Neutrophil (primary cell): ENCODE data around the gene CENPK.

Experiments
- H3K27ac ChIP-seq: fragments of 200-600 bp; sonication (generic); 2 replicates; pipeline ENCODE4 v1.5.1; 2016; ENCODE audit warnings: mild to moderate bottlenecking, moderate library complexity
- H3K27me3 ChIP-seq: fragments of 200-600 bp; sonication (generic); 2 replicates; pipeline ENCODE4 v1.6.0; 2016; ENCODE audit warnings: mild to moderate bottlenecking
- H3K36me3 ChIP-seq: fragments of 200-600 bp; sonication (generic); 2 replicates; pipeline ENCODE4 v1.5.1; 2017
- H3K4me1 ChIP-seq, 2 experiments: fragments of 200-600 bp in 1 of 2; sonication (generic) in 1 of 2; 1 replicate in 1 of 2; 2 replicates in 1 of 2; pipeline versions ENCODE4 v1.5.1 to v1.6.1; 2013 to 2016; ENCODE audit warnings: low read depth in 1 of 2, low read length in 1 of 2, mild to moderate bottlenecking in 1 of 2, moderate library complexity in 1 of 2; ENCODE audit not compliant: control insufficient read depth in 1 of 2, insufficient read depth in 1 of 2
- H3K4me3 ChIP-seq, 2 experiments: fragments of 200-600 bp in 1 of 2; sonication (generic) in 1 of 2; 1 replicate in 1 of 2; 2 replicates in 1 of 2; pipeline ENCODE4 v1.5.1; 2013 to 2016; ENCODE audit warnings: low read depth in 1 of 2, low read length in 1 of 2, mild to moderate bottlenecking in 1 of 2, moderate library complexity in 1 of 2
- H3K9me3 ChIP-seq: fragments of 200-600 bp; sonication (generic); 2 replicates; pipeline ENCODE4 v1.5.1; 2016
- TF ChIP-seq, protein P1 (sequence below): fragments of 200-600 bp; sonication (generic); IDR thresholded peaks from 2 replicates; pipeline ENCODE4 v1.5.1; 2016; ENCODE audit warnings: antibody characterized with exemption

CENPK gene

DNA sequence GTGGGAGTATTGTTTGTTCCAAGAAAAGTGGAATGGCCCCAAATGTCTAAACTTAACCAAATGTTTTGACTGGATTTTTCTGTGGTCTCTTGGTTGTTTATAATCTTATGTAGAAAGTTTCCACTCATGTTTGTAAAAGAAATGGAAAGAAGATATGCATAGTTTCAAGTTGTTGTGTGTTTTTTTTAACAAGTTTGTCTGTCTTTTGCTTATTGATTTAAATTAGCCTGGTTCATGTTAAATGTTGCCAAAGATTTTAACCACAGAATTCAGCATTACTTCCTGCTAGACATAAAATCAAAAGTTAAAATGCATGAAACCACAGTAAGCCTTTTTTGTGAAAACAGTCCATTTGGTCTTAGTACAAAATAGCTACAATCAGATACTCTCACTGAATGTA, 14.2 kb upstream of the CENPK start:
- H3K4me3 ChIP-seq: no peak overlapping the region
- peaks cover 68% of the 10 kb centered on the region for H3K36me3 ChIP-seq
- H3K9me3 ChIP-seq: no peaks in the 10 kb centered on the region

GRCh38 chr5:65570598-65571226, 7.7 kb upstream of the CENPK start:
- TF ChIP-seq, protein P1, sequence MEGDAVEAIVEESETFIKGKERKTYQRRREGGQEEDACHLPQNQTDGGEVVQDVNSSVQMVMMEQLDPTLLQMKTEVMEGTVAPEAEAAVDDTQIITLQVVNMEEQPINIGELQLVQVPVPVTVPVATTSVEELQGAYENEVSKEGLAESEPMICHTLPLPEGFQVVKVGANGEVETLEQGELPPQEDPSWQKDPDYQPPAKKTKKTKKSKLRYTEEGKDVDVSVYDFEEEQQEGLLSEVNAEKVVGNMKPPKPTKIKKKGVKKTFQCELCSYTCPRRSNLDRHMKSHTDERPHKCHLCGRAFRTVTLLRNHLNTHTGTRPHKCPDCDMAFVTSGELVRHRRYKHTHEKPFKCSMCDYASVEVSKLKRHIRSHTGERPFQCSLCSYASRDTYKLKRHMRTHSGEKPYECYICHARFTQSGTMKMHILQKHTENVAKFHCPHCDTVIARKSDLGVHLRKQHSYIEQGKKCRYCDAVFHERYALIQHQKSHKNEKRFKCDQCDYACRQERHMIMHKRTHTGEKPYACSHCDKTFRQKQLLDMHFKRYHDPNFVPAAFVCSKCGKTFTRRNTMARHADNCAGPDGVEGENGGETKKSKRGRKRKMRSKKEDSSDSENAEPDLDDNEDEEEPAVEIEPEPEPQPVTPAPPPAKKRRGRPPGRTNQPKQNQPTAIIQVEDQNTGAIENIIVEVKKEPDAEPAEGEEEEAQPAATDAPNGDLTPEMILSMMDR: no peak
- H3K36me3 ChIP-seq: peaks cover 36% of the 10 kb centered on the region
- peaks cover 0 to 9% of the 10 kb centered on the region in 2 experiments for H3K4me1 ChIP-seq
- no peaks in the 10 kb centered on the region for H3K9me3 ChIP-seq
- no peak overlapping the region for H3K27ac ChIP-seq
- H3K27me3 ChIP-seq: no peaks in the 10 kb centered on the region
- no peak overlapping the region for H3K4me3 ChIP-seq

More for the DNA sequence above, 14.2 kb upstream of the CENPK start:
- Histone ChIP-seq H3K27ac (no peak overlapping the region), H3K4me1 (no peaks in the 10 kb centered on the region), H3K27me3 (no peaks in the 10 kb centered on the region)
- TF ChIP-seq, protein P1: no peak

DNA sequence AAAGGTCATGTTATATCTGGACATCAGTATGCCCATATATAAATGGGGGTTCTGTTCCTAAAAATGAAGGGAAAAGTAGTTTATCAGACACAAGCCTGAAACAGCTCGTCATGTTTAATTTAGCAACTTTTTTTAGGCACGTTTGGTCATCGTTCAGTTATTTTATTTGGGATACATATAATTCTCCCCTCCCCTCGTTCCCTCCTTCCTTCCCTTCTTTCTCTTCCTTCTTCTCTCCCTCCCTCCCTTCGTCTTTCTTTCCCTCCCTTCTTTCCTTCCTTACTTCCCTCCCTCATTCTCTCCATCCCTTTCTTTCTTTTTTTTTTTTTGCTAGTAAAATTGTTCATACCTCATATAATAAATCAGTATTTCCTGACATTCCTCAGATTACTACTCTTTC, 3.5 kb upstream of the CENPK start:
- Histone ChIP-seq H3K9me3 (no peaks in the 10 kb centered on the region), H3K36me3 (peaks cover 14% of the 10 kb centered on the region), H3K4me1 (peaks cover 17 to 36% of the 10 kb centered on the region in 2 experiments), H3K4me3 (no peak overlapping the region), H3K27ac (no peak overlapping the region), H3K27me3 (no peaks in the 10 kb centered on the region)
- TF ChIP-seq, protein P1: no peak

DNA sequence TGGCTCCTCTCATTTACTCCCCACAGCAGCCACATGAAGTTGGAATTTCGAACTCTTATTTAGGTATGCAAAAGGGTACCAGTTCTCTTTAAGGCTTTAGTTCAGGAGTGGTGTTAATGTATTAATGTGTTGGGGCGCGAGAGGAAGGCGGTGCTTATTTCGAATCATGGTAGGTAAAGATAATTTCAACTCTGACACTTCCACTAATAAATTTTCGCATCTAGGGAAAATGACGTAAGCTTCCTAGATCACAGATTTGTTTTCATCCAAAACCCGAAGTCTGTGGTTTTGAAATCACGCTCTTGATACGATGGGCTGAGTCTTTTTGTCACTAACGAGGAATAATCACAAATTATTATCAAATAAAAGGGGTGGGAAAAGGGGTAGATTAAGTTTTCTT, 809 bp upstream of the CENPK start:
- H3K4me3 ChIP-seq: peak overlapping the region; percentile 82
- H3K36me3 ChIP-seq: no peaks in the 10 kb centered on the region
- H3K27ac ChIP-seq: peak overlapping the region; percentile 95
- H3K27me3 ChIP-seq: no peaks in the 10 kb centered on the region
- no peaks in the 10 kb centered on the region for H3K9me3 ChIP-seq
- peaks cover 17 to 33% of the 10 kb centered on the region in 2 experiments for H3K4me1 ChIP-seq
- TF ChIP-seq, protein P1: no peak

- H3K4me1 ChIP-seq: peaks cover 0 to under 1% of the 10 kb centered on the region in 2 experiments
- peaks cover 7% of the 10 kb centered on the region for H3K36me3 ChIP-seq
- H3K4me3 ChIP-seq: no peak overlapping the region
- TF ChIP-seq, protein P1: no peak
- H3K27ac ChIP-seq: no peak overlapping the region
- no peaks in the 10 kb centered on the region for H3K27me3 ChIP-seq
- H3K9me3 ChIP-seq: no peaks in the 10 kb centered on the region
Observed at GRCh38 chr5:65556718-65557117, 6.2 kb downstream of the CENPK start.
